HepG2 (cell line): ENCODE data around the gene STRIP1. TPM values are rescaled to one million over a fixed set of nuclear protein-coding genes. Genes with fewer than 3 reads are reported as not detected.

Experiments
- CREM ChIP-seq, 2 experiments: sonication (generic) in 1 of 2; formaldehyde crosslinking in 1 of 2; IDR thresholded peaks; 2 replicates each; pipeline versions ENCODE4 v1.4.0 to v1.6.1; 2016 to 2020; ENCODE audit warnings: antibody characterized with exemption in 1 of 2, mild to moderate bottlenecking in 1 of 2, missing genetic modification reagents in 1 of 2
- HMGXB3 ChIP-seq: sonication (generic); formaldehyde crosslinking; IDR thresholded peaks from 2 replicates; pipeline ENCODE4 v1.4.0; 2020; ENCODE audit warnings: missing genetic modification reagents, borderline replicate concordance
- KLF9 ChIP-seq: IDR thresholded peaks from 2 replicates; pipeline ENCODE4 v1.6.1; 2016; ENCODE audit warnings: low read depth
- MED13 ChIP-seq: sonication (generic); formaldehyde crosslinking; IDR thresholded peaks from 2 replicates; pipeline ENCODE4 v1.5.0; 2020; ENCODE audit warnings: missing genetic modification reagents
- PRDM10 ChIP-seq: sonication (generic); formaldehyde crosslinking; IDR thresholded peaks from 2 replicates; pipeline ENCODE4 v1.4.0; 2020; ENCODE audit warnings: low read depth, missing genetic modification reagents
- PRPF4 ChIP-seq: fragments of 200-400 bp; formaldehyde crosslinking; IDR thresholded peaks from 2 replicates; pipeline ENCODE4 v1.6.1; 2016; ENCODE audit warnings: low read length, low read depth; ENCODE audit not compliant: poor library complexity, severe bottlenecking
- ZNF24 ChIP-seq: fragments of 450-650 bp; IDR thresholded peaks from 2 replicates; pipeline ENCODE4 v1.6.1; 2017; ENCODE audit warnings: antibody characterized with exemption, mild to moderate bottlenecking
- ZNF446 ChIP-seq: sonication (generic); formaldehyde crosslinking; IDR thresholded peaks from 2 replicates; pipeline ENCODE4 v1.5.0; 2020; ENCODE audit warnings: mild to moderate bottlenecking, missing genetic modification reagents
- ZNF569 ChIP-seq: sonication (generic); formaldehyde crosslinking; IDR thresholded peaks from 2 replicates; pipeline ENCODE4 v1.5.0; 2020; ENCODE audit warnings: mild to moderate bottlenecking, missing genetic modification reagents, moderate library complexity, borderline replicate concordance
- ZNF776 ChIP-seq: sonication (generic); formaldehyde crosslinking; IDR thresholded peaks from 2 replicates; pipeline ENCODE4 v1.4.0; 2020; ENCODE audit warnings: mild to moderate bottlenecking, missing genetic modification reagents
- polyA plus RNA-seq, 8 experiments: library from polyadenylated mRNA; depleted of rRNA in 3 of 8; stranded (reverse) in 7 of 8; unstranded in 1 of 8; fragments of >200 nt; fragmentation: Illumina TruSeq in 4 of 8; extraction: Trizol in 4 of 8; gene quantifications; 2 replicates each; pipeline versions ENCODE4 v1.2.1 to v1.2.3, GENCODE V29; 2011 to 2016; ENCODE audit warnings: low read depth in 4 of 8, missing spikeins in 1 of 8, mixed read lengths in 1 of 8; ENCODE audit not compliant: insufficient read depth in 1 of 8
- total RNA-seq, 5 experiments: library from RNA; depleted of rRNA; stranded (reverse); fragments of >200 nt; fragmentation: Illumina TruSeq; extraction: Trizol; gene quantifications; 2 replicates each; pipeline ENCODE4 v1.2.3, GENCODE V29; 2016; ENCODE audit warnings: low read depth in 1 of 5
- TF ChIP-seq, protein P1 (sequence below): sonication (generic); formaldehyde crosslinking; IDR thresholded peaks from 2 replicates; pipeline ENCODE4 v1.8.1; 2022; ENCODE audit warnings: low read depth, mild to moderate bottlenecking, missing genetic modification reagents
- TF ChIP-seq, protein P2 (sequence below): sonication (generic); formaldehyde crosslinking; IDR thresholded peaks from 2 replicates; pipeline ENCODE4 v1.5.0; 2020; ENCODE audit warnings: missing genetic modification reagents

STRIP1 gene
- total and polyA plus RNA-seq, 2 of the 13 experiments (the other 11 are each of a cell fraction or from before 2014, with no cell fraction given) = 20.9 to 27.9 TPM

DNA sequence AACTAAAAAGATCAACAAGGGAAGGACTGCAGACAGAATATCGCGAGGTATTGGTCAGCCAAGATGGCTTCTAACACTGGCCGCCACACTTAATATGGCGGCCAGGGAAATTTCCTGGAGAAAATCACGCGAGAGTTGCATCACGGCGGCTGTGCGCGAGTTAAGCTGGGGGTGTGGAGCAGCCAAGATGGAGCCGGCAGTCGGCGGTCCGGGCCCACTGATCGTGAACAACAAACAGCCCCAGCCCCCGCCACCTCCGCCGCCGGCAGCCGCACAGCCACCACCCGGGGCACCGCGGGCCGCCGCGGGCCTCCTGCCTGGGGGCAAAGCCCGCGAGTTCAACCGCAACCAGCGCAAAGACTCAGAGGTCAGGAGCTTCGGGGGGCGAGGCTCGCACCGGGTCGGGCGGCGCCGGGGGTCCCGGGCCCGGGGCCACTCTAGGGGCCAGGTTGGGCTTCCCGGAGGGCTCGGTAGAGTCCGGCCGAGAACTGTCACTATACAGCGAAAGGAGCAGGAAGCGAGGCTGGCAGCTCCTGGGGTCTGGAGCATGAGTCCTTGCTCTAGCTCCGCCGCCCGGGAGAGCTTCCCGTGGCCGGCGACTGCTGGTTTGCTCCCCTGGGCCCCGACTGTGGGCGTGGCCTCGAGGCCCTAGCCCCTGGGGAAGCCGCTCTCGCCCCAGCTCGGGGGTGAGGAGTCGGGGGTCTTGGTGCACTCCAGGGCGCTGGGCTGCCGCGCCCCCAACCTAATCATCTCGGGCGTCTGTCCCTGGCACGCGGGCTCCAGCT is at the start of gene STRIP1 (continued):
- no peak for TF ChIP-seq PRDM10 (CRISPR knock-in tag)
- TF ChIP-seq, protein P1, sequence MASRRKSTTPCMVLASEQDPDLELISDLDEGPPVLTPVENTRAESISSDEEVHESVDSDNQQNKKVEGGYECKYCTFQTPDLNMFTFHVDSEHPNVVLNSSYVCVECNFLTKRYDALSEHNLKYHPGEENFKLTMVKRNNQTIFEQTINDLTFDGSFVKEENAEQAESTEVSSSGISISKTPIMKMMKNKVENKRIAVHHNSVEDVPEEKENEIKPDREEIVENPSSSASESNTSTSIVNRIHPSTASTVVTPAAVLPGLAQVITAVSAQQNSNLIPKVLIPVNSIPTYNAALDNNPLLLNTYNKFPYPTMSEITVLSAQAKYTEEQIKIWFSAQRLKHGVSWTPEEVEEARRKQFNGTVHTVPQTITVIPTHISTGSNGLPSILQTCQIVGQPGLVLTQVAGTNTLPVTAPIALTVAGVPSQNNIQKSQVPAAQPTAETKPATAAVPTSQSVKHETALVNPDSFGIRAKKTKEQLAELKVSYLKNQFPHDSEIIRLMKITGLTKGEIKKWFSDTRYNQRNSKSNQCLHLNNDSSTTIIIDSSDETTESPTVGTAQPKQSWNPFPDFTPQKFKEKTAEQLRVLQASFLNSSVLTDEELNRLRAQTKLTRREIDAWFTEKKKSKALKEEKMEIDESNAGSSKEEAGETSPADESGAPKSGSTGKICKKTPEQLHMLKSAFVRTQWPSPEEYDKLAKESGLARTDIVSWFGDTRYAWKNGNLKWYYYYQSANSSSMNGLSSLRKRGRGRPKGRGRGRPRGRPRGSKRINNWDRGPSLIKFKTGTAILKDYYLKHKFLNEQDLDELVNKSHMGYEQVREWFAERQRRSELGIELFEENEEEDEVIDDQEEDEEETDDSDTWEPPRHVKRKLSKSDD (CRISPR knock-in tag) = peak; percentile 86
- TF ChIP-seq ZNF569 (CRISPR knock-in tag) = no peak
- peak; percentile 89 for TF ChIP-seq CREM (IDR thresholded peaks at IDR 0.05)
- TF ChIP-seq CREM (CRISPR knock-in tag; IDR thresholded peaks at IDR 0.05) = no peak
- no peak for TF ChIP-seq ZNF24
- TF ChIP-seq KLF9 (CRISPR knock-in tag) = peak; percentile 85; the same call in 1 of the 2 replicates
- TF ChIP-seq HMGXB3 (CRISPR knock-in tag) = no peak
- TF ChIP-seq PRPF4 = no peak
- TF ChIP-seq, protein P2, sequence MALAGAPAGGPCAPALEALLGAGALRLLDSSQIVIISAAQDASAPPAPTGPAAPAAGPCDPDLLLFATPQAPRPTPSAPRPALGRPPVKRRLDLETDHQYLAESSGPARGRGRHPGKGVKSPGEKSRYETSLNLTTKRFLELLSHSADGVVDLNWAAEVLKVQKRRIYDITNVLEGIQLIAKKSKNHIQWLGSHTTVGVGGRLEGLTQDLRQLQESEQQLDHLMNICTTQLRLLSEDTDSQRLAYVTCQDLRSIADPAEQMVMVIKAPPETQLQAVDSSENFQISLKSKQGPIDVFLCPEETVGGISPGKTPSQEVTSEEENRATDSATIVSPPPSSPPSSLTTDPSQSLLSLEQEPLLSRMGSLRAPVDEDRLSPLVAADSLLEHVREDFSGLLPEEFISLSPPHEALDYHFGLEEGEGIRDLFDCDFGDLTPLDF (CRISPR knock-in tag) = no peak
- TF ChIP-seq MED13 (CRISPR knock-in tag) = peak; percentile 35; the same call in 1 of the 2 replicates
- peak; percentile 88; the same call in 1 of the 2 replicates for TF ChIP-seq ZNF446 (CRISPR knock-in tag)
- TF ChIP-seq ZNF776 = peak; percentile 56; the same call in 1 of the 2 replicates
